NT2/D1 (cell line): ENCODE data around the gene CCNT2.

ENCODE experiments used
- SUZ12 ChIP-seq: IDR thresholded peaks from 2 replicates; pipeline ENCODE4 v1.6.1; 2011; ENCODE audit not compliant: insufficient read length, insufficient read depth; ENCODE audit errors: extremely low read depth
- ZNF274 ChIP-seq: IDR thresholded peaks from 2 replicates; pipeline ENCODE4 v1.6.1; 2011; ENCODE audit warnings: mild to moderate bottlenecking, low read depth, low read length

DNA sequence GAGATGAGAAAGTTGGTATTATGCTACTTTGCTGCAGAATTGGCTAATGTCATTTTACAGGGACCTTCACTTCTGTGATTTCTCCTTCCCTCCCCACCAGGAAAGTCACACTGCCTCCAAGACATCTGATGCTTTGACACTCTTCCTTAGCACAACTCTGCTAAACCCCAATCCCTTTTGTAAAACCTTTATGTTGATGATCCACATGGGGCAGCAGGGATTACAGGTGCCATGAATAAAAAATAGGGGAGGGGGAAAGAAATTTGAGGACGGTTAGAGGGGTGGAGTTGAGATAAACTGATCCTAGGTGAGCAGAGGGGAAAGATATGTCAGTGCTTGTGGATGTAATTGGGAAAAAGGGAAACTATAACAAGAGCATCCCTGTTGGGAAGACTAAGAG is 26.4 kb downstream of the CCNT2 start:
- TF ChIP-seq ZNF274 (no peak), SUZ12 (no peak)
